COR-L47 (cell line): Measurements from ENCODE around the gene LUZP1.

Source experiments
- DNase-seq: peaks from one replicate; lab custom pipeline; 2025; lab: John Stamatoyannopoulos, UW

The LUZP1 gene

GRCh38 chr1:23152966-23153684 is 15.5 kb downstream of the LUZP1 start:
- DNase-seq = no peak

GRCh38 chr1:23150742-23151141 is 17.9 kb downstream of the LUZP1 start:
- DNase-seq = no peak

DNA sequence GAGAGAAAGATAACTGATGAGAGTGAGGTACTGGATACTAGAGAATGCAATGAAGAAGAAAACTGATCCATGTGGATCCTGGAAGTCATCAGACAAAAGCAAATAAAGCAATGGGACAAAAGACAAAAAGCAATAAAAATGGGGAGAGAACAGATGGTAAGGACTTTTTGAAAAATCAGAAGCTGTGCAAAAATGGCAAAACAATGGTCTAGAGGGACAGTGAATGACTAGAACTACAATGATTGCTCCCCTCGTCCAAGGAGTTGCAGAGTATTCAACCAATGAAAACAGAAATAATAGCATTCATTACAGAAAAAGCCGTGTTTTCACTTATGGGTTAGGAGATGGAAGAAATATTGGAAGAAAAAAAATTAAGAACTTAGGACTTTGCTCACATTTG is 18.5 kb downstream of the LUZP1 start:
- DNase-seq = no peak

GRCh38 chr1:23149114-23149513 is 19.5 kb downstream of the LUZP1 start:
- DNase-seq = no peak

DNA sequence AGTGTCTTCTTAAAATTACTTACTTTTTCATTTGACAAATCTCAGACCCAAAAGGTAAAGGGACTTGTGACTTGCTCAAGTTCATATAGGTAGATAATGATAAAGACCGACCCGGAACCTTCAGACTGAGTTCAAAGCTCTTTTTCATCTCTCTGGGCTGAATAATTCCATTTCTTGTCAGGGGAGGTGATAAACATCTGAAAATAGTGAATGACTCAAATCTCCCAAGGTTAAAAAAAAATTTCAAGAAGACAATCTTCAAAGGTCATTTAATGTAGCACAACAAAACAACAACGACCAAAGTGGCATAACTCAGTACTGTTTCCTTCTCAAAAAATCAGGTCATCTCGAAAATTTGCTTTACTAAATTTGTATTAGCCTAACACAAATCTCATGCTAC is 20.6 kb downstream of the LUZP1 start:
- DNase-seq = no peak

- DNase-seq = no peak
Observed at GRCh38 chr1:23140940-23141596, 27.6 kb downstream of the LUZP1 start.

DNA sequence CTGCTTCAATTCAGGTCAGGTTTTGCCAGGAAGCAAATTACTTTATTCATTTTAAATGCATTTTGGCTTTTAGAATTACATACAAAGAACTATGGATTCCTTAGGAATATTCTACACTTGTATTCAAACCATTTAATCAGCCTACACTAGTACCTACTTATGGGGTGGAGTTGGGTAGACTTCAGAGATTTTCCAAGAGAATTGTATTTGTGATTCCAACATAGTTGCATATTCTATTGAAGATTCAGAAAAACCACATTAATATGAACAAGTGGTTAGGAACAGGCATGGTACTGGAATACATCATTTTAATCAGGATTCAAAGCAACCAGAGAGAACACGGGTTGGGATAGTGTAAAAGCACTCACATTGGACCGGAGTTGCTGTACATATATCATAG is 33.4 kb downstream of the LUZP1 start:
- DNase-seq = no peak

- no peak for DNase-seq
Observed at GRCh38 chr1:23134055-23134454, 34.6 kb downstream of the LUZP1 start.

- DNase-seq = no peak
Observed at GRCh38 chr1:23133587-23133986, 35.1 kb downstream of the LUZP1 start.

GRCh38 chr1:23132033-23132432 is 36.6 kb downstream of the LUZP1 start:
- DNase-seq = no peak

GRCh38 chr1:23129846-23130245 is 38.8 kb downstream of the LUZP1 start:
- DNase-seq = no peak

DNA sequence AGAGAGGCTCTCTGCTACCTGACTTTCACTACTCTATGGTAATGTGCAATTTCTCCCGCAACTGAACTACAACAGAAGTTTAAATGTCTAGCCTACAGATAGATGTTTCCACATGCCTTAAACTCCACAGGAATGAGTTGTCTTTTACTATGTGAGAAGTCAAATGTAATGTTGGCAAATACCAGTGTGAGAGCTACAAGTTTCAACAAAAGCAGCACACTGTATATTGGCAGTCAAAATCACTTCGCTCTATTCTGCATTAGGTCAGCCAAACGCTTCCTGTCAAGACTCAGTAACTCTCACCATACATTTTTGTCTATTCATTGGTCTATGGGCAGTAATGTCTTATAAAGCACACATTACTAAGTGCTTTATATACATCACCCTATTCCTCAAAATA is 41.9 kb downstream of the LUZP1 start:
- DNase-seq = no peak

DNA sequence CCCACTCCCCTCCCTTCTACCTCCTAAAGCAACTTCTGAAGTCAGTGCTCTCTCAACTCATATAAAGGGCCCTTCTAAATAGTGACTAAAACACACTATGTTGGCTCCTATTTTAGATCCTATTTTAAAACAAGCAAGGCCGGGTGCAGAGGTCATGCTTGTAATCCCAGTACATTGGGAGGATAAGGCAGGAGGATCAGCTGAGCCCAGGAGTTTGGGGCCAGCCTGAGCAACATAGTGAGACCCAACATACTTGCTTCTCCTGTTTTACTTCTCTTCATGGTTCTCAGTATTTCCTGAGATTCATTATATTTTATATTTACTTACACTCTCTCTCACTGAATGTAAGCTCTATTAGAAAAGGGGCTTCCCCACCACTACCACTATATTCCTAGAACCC is 42.5 kb downstream of the LUZP1 start:
- no peak for DNase-seq

DNA sequence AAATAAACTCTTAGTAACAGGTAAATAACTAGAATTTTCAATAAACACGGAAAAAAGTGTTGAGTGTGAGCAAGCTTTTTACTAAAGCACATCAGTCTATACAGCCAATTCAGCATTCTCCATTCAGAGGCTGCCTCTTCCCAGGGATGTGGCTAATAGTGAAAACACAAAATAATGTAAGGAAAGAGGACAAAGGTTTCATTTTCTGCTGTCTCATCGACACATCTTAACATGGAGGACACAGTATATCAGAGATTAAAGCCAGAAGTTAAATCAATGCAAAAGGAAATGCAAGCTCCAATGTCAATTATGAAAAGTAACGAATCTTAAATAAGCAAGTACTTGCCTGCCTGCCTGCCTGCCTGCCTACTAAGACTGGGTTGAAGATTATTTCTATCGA is 43.2 kb downstream of the LUZP1 start:
- DNase-seq = no peak

- DNase-seq = no peak
Observed at GRCh38 chr1:23124259-23125026, 44.2 kb downstream of the LUZP1 start.

GRCh38 chr1:23123528-23123927 is 45.1 kb downstream of the LUZP1 start:
- DNase-seq = no peak

GRCh38 chr1:23122796-23123195 is 45.9 kb downstream of the LUZP1 start:
- DNase-seq = no peak

DNA sequence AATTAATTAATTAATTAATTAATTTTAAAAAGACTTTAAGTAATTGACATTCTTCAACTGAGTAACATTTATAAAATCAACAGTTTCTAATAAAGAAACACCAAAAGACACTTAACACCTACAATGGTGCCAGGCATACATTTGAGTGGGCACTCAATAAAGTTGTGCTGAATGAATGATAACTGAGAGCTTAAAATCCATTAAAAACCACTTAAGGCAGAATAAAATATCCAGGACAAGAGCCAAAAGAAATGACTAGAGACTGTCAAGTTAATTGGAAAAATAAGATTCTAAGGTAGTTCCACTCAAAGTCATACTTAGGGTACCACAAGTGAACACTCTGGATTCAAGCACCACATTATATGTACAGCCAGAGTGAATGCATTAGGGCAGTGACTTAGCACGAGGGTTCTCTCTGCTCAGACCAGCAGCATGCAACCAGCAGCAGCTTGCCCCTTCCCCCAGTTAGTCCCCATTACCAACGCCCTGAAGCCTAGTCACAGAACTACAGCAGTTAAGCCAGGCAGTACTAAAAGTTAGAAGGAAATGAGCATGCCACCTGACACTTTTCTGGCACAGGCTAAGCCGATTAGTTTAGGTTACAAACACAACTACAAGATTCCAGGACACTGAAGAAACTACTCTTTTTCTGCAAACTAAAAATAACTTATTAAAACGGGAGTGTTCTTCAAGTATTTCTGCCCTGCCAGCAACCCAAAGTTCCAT is 46.5 kb downstream of the LUZP1 start:
- DNase-seq = no peak

DNA sequence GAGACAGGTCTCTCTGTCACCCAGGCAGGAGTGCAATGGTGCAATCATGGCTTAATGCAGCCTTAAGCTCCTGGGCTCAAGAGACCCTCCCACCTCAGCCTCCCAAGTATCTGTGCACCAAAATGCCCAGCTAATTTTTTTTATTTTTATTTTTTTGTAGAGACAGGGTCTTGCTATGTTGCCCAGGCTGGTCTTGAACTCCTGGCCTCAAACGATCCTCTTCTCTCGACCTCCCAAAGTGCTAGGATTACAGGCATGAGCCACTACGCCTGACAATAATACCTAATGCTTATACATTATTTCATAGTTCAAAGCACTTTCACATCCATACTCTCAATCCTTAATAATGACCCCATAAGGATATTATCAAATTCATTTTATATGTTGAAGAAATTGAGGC is 48.3 kb downstream of the LUZP1 start:
- DNase-seq = no peak

DNA sequence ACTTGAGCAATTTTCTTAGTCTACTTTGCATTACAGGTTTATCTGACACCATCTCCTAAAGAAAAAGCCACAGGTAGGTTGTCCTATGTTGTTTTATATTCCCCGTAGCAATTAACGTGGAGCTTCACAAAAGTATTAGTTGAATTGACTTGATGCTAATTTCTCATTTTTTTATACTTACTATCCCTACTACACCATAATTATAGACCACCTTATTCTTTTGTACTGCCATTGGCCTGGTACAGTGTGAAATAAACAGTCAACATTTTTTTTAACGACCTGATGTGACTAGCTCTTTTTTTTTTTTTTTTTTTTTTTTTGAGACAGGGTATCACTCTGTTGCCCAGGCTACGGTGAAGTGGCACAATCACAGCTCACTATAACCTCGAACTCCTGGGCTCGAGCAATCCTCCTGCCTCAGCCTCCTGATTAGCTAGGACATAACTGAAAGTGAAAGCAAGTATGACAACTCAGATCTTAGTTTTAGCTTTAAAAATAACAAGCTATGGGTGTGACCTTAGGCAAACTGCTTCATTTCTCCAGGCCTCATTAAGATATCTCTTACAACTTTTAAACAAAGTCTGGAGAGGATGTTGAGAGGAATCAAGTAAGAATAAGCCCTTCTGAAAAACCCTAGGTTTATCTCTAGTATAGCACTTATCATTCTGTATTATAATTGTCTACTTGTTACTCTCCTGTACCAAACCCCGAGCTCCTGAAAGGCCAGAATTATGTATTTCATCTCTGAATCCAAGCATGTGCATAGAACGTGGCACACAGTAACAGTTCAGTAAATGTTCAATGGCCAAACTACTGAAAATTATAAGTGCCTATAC is 49.5 kb downstream of the LUZP1 start:
- DNase-seq = no peak

GRCh38 chr1:23118407-23118806 is 50.2 kb downstream of the LUZP1 start:
- no peak for DNase-seq
